Measurements from ENCODE around the gene STK10. TPM values are rescaled to one million over a fixed set of nuclear protein-coding genes. Genes with fewer than 3 reads are reported as not detected.

The STK10 gene
- total and polyA plus RNA-seq, 2 donors from 2014 or later: 7.2 to 42.8 TPM

GRCh38 chr5:172187118-172188032, 649 bp downstream of the STK10 start:
- Histone ChIP-seq H3K27ac (ENCODE audit: low read depth in 2 of 2, low read length in 2 of 2) (peak overlapping the region; percentile 82 to 85), H3K4me3 (ENCODE audit: low read length in 3 of 3) (peak overlapping the region; percentile 48 to 85 (median 84)), H3K36me3 (ENCODE audit: control insufficient read depth in 2 of 3, insufficient read depth in 3 of 3, low read length in 3 of 3) (no peaks in the 10 kb centered on the region), H3K9ac (ENCODE audit: low read length in 3 of 3) (peak overlapping the region; percentile 19 to 80 (median 75)), H3K4me1 (ENCODE audit: control insufficient read depth in 2 of 3, insufficient read depth in 2 of 3, low read depth in 1 of 3, low read length in 3 of 3) (peaks cover 0 to 5% (median 0%) of the 10 kb centered on the region in 3 donors), H3K9me3 (ENCODE audit: control insufficient read depth in 2 of 3, insufficient read depth in 1 of 3, low read length in 3 of 3) (no peaks in the 10 kb centered on the region), H3K27me3 (ENCODE audit: control insufficient read depth, insufficient read depth, low read length) (no peaks in the 10 kb centered on the region)
- peak; percentile 24 to 90 (median 59) for DNase-seq
- no peak for TF ChIP-seq CTCF (IDR thresholded peaks at IDR 0.05; ENCODE audit: borderline replicate concordance, extremely low read depth, insufficient read depth)
- intact Hi-C loops (cut with DNase I): loop anchor here (10.0 kb wide), 1 partner anchor 73 kb away; no protein-coding TSS in a partner anchor
- FAIRE-seq: no peak

- no peaks in the 10 kb centered on the region for H3K27me3 ChIP-seq (ENCODE audit: control insufficient read depth, insufficient read depth, low read length)
- no peak for FAIRE-seq
- no peak overlapping the region for H3K27ac ChIP-seq (ENCODE audit: low read depth in 2 of 2, low read length in 2 of 2)
- H3K9me3 ChIP-seq (ENCODE audit: control insufficient read depth in 2 of 3, insufficient read depth in 1 of 3, low read length in 3 of 3): no peaks in the 10 kb centered on the region
- no peak for DNase-seq
- H3K9ac ChIP-seq (ENCODE audit: low read length in 3 of 3): no peak overlapping the region
- peak overlapping the region in 2 of 3 donors; percentile 2 to 85 for H3K4me3 ChIP-seq (ENCODE audit: low read length in 3 of 3)
- intact Hi-C loops (cut with DNase I): loop anchor here (10.0 kb wide), 1 partner anchor 71 kb away; no protein-coding TSS in a partner anchor
- H3K36me3 ChIP-seq (ENCODE audit: control insufficient read depth in 2 of 3, insufficient read depth in 3 of 3, low read length in 3 of 3): no peaks in the 10 kb centered on the region
- no peak for TF ChIP-seq CTCF (IDR thresholded peaks at IDR 0.05; ENCODE audit: borderline replicate concordance, extremely low read depth, insufficient read depth)
- H3K4me1 ChIP-seq (ENCODE audit: control insufficient read depth in 2 of 3, insufficient read depth in 2 of 3, low read depth in 1 of 3, low read length in 3 of 3): peaks cover 0 to 5% (median 0%) of the 10 kb centered on the region in 3 donors
Observed at GRCh38 chr5:172186114-172186695, 1.8 kb downstream of the STK10 start.

- no peaks in the 10 kb centered on the region for H3K36me3 ChIP-seq (ENCODE audit: control insufficient read depth in 2 of 3, insufficient read depth in 3 of 3, low read length in 3 of 3)
- H3K9ac ChIP-seq (ENCODE audit: low read length in 3 of 3): no peak overlapping the region
- FAIRE-seq: no peak
- DNase-seq: peak in 1 of 5 donors; percentile 12
- no peaks in the 10 kb centered on the region for H3K9me3 ChIP-seq (ENCODE audit: control insufficient read depth in 2 of 3, insufficient read depth in 1 of 3, low read length in 3 of 3)
- no peak for TF ChIP-seq CTCF (IDR thresholded peaks at IDR 0.05; ENCODE audit: borderline replicate concordance, extremely low read depth, insufficient read depth)
- peaks cover 0 to 5% (median 0%) of the 10 kb centered on the region in 3 donors for H3K4me1 ChIP-seq (ENCODE audit: control insufficient read depth in 2 of 3, insufficient read depth in 2 of 3, low read depth in 1 of 3, low read length in 3 of 3)
- H3K27me3 ChIP-seq (ENCODE audit: control insufficient read depth, insufficient read depth, low read length): no peaks in the 10 kb centered on the region
- no peak overlapping the region for H3K4me3 ChIP-seq (ENCODE audit: low read length in 3 of 3)
- no peak overlapping the region for H3K27ac ChIP-seq (ENCODE audit: low read depth in 2 of 2, low read length in 2 of 2)
- intact Hi-C loops (cut with DNase I): loop anchor here (10.0 kb wide), 1 partner anchor 70 kb away; no protein-coding TSS in a partner anchor
Observed at GRCh38 chr5:172185096-172185461, 2.9 kb downstream of the STK10 start.
